NCI-H1092 (cell line): ENCODE measurements around the gene ASB13.
"Not testable (repeated sequence)": the region's sequence is repeated elsewhere in the genome, so short reads cannot be mapped to it uniquely, and the experiment has no call there.

Experiments used
- DNase-seq: peaks from one replicate; lab custom pipeline; 2025; lab: John Stamatoyannopoulos, UW

The ASB13 gene

GRCh38 chr10:5604961-5605360 lies 61.4 kb downstream of the ASB13 start:
- no peak for DNase-seq

- DNase-seq, result no peak
Observed at GRCh38 chr10:5604236-5604925, 62.0 kb downstream of the ASB13 start.

- DNase-seq, result no peak
Observed at GRCh38 chr10:5603848-5604170, 62.6 kb downstream of the ASB13 start.

GRCh38 chr10:5603091-5603847 lies 63.1 kb downstream of the ASB13 start:
- DNase-seq, result no peak

- DNase-seq, result no peak
Observed at GRCh38 chr10:5601826-5602495, 64.4 kb downstream of the ASB13 start.

- no peak for DNase-seq
Observed at GRCh38 chr10:5600908-5601307, 65.5 kb downstream of the ASB13 start.

- no peak for DNase-seq
Observed at GRCh38 chr10:5599613-5600520, 66.5 kb downstream of the ASB13 start.

GRCh38 chr10:5598085-5598690 lies 68.2 kb downstream of the ASB13 start:
- DNase-seq, result no peak

- no peak for DNase-seq
Observed at GRCh38 chr10:5596611-5597341, 69.6 kb downstream of the ASB13 start.

- no peak for DNase-seq
Observed at GRCh38 chr10:5595994-5596471, 70.4 kb downstream of the ASB13 start.

GRCh38 chr10:5595591-5595990 lies 70.8 kb downstream of the ASB13 start:
- DNase-seq, result no peak

GRCh38 chr10:5595095-5595494 lies 71.3 kb downstream of the ASB13 start:
- no peak for DNase-seq

GRCh38 chr10:5594271-5595049 lies 71.9 kb downstream of the ASB13 start:
- DNase-seq, result no peak

- not testable (repeated sequence) for DNase-seq
Observed at GRCh38 chr10:5593347-5593746, 73.0 kb downstream of the ASB13 start.

- DNase-seq, result no peak
Observed at GRCh38 chr10:5592070-5592469, 74.3 kb downstream of the ASB13 start.

GRCh38 chr10:5591336-5591824 lies 75.0 kb downstream of the ASB13 start:
- DNase-seq, result no peak

GRCh38 chr10:5590816-5591215 lies 75.6 kb downstream of the ASB13 start:
- no peak for DNase-seq

GRCh38 chr10:5589661-5590511 lies 76.5 kb downstream of the ASB13 start:
- no peak for DNase-seq
